A549 (cell line): ENCODE measurements around the gene AHI1. TPM values are rescaled to one million over a fixed set of nuclear protein-coding genes. Genes with fewer than 3 reads are reported as not detected.
A peak's percentile ranks its signal among the peaks of the same experiment; 100 is the strongest.

Experiments used
- ATAC-seq, 2 experiments: fragments of 200-7000 bp in 1 of 2; fragments of >200 bp in 1 of 2; cut with Nextera tagmentation in 1 of 2; cut with Tn5 transposase in 1 of 2; 3 replicates each; pipeline versions ENCODE4 v1.8.0 to v1.9.1; 2018 to 2020; ENCODE audit warnings: mild to moderate bottlenecking in 1 of 2, moderate library complexity in 1 of 2
- CTCF ChIA-PET: fragments of 300-600 bp; sonication (Branson Sonifier 250); formaldehyde crosslinking; extraction: SDS; loops from one replicate; lab custom pipeline; 2021; ENCODE audit warnings: antibody characterized with exemption, inconsistent platforms; lab: Yijun Ruan, JAX
- POLR2A ChIA-PET: fragments of 350-600 bp; formaldehyde crosslinking; extraction: SDS; loops from one replicate; lab custom pipeline; 2021; ENCODE audit warnings: antibody characterized with exemption, inconsistent platforms; lab: Yijun Ruan, JAX
- DNase-seq, 2 experiments: peaks; one replicate each; pipeline versions ENCODE4 v3.0.0 to v3.0.0-alpha.2; 2011 to 2016; ENCODE audit warnings: low read depth in 1 of 2, low spot score in 1 of 2
- FAIRE-seq: peaks from 2 replicates; lab custom pipeline; 2011; peaks lifted over from hg19 to GRCh38; lab: Jason Lieb, UNC
- H3K27ac ChIP-seq, 2 experiments: fragments of >200 bp; sonication (Bioruptor Twin); formaldehyde crosslinking; 3 replicates each; pipeline ENCODE4 v1.5.1; 2016 to 2017
- H3K4me1 ChIP-seq: fragments of >200 bp; sonication (Bioruptor Twin); formaldehyde crosslinking; 3 replicates; pipeline ENCODE4 v1.6.1; 2016
- H3K4me2 ChIP-seq: fragments of >200 bp; sonication (Bioruptor Twin); formaldehyde crosslinking; 3 replicates; pipeline ENCODE4 v1.6.1; 2016
- H3K4me3 ChIP-seq: fragments of >200 bp; sonication (Bioruptor Twin); formaldehyde crosslinking; 3 replicates; pipeline ENCODE4 v1.5.1; 2016
- H3K9me3 ChIP-seq: fragments of >200 bp; sonication (Bioruptor Twin); formaldehyde crosslinking; 3 replicates; pipeline ENCODE4 v1.6.1; 2016
- CBX8 ChIP-seq: fragments of 200-600 bp; sonication (generic); IDR thresholded peaks from 2 replicates; pipeline ENCODE4 v1.6.1; 2016
- CEBPB ChIP-seq, 2 experiments: fragments of >200 bp in 1 of 2; sonication (Bioruptor Twin) in 1 of 2; formaldehyde crosslinking in 1 of 2; IDR thresholded peaks; 2 replicates each; pipeline ENCODE4 v1.6.1; 2012 to 2016
- CHD2 ChIP-seq: fragments of 150-350 bp; IDR thresholded peaks from 2 replicates; pipeline ENCODE4 v1.6.1; 2014; ENCODE audit warnings: low read length; ENCODE audit not compliant: partially characterized antibody
- ESRRA ChIP-seq: fragments of 150-350 bp; IDR thresholded peaks from 2 replicates; pipeline ENCODE4 v1.6.1; 2014; ENCODE audit warnings: mild to moderate bottlenecking, low read length, borderline replicate concordance
- FOSL2 ChIP-seq, 2 experiments: fragments of 450-650 bp in 1 of 2; fragments of >200 bp in 1 of 2; sonication (Bioruptor Twin) in 1 of 2; formaldehyde crosslinking; IDR thresholded peaks; 2 replicates each; pipeline versions ENCODE4 v1.5.0 to v1.6.1; 2016 to 2020; ENCODE audit warnings: mild to moderate bottlenecking in 1 of 2, moderate library complexity in 1 of 2
- HDAC2 ChIP-seq: fragments of 200-600 bp; sonication (generic); IDR thresholded peaks from 2 replicates; pipeline ENCODE4 v1.6.1; 2016
- HOXB5 ChIP-seq: fragments of 250-450 bp; sonication (Bioruptor Pico); IDR thresholded peaks from 2 replicates; pipeline ENCODE4 v1.5.0; 2020; ENCODE audit warnings: mild to moderate bottlenecking, moderate library complexity
- JUN ChIP-seq, 2 experiments: fragments of >200 bp; sonication (Bioruptor Twin); formaldehyde crosslinking; IDR thresholded peaks; 2 replicates in 1 of 2; 3 replicates in 1 of 2; pipeline ENCODE4 v1.6.1; 2016 to 2017
- JUNB ChIP-seq: fragments of >200 bp; sonication (Bioruptor Twin); formaldehyde crosslinking; IDR thresholded peaks from 2 replicates; pipeline ENCODE4 v1.6.1; 2016
- MYC ChIP-seq: IDR thresholded peaks from 2 replicates; pipeline ENCODE4 v1.6.1; 2012; ENCODE audit warnings: mild to moderate bottlenecking, inconsistent platforms, low read length, improper control_type of control experiment, borderline replicate concordance
- NFE2L2 ChIP-seq: fragments of 150-350 bp; conservative IDR thresholded peaks from 2 replicates; pipeline ENCODE4 v1.6.1; 2014; ENCODE audit warnings: low read length
- NR3C1 ChIP-seq: fragments of >200 bp; sonication (Bioruptor Twin); formaldehyde crosslinking; IDR thresholded peaks from 3 replicates; pipeline ENCODE4 v1.6.1; 2017
- PHF8 ChIP-seq: fragments of 200-600 bp; sonication (generic); IDR thresholded peaks from 2 replicates; pipeline ENCODE4 v1.6.1; 2016; ENCODE audit warnings: low read depth, mild to moderate bottlenecking, antibody characterized with exemption, moderate library complexity, borderline replicate concordance
- POLR2AphosphoS2 ChIP-seq: conservative IDR thresholded peaks from 2 replicates; pipeline ENCODE4 v1.6.1; 2012; ENCODE audit warnings: low read length, improper control_type of control experiment, inconsistent platforms
- RAD21 ChIP-seq, 2 experiments: fragments of >200 bp in 1 of 2; sonication (Bioruptor Twin) in 1 of 2; formaldehyde crosslinking in 1 of 2; IDR thresholded peaks in 1 of 2; conservative IDR thresholded peaks in 1 of 2; 2 replicates in 1 of 2; 3 replicates in 1 of 2; pipeline ENCODE4 v1.6.1; 2012 to 2018; ENCODE audit warnings: inconsistent platforms in 1 of 2
- RFX5 ChIP-seq: fragments of 450-650 bp; IDR thresholded peaks from 2 replicates; pipeline ENCODE4 v1.7.1; 2014; ENCODE audit warnings: antibody characterized with exemption, mild to moderate bottlenecking, moderate library complexity
- SMC3 ChIP-seq: fragments of >200 bp; sonication (Bioruptor Twin); formaldehyde crosslinking; IDR thresholded peaks from 3 replicates; pipeline ENCODE4 v1.6.1; 2018; ENCODE audit warnings: inconsistent platforms
- WGBS: methylation state at CpG from one replicate; pipeline ENCODE4 v1.1.6; 2017; ENCODE audit errors: missing lambda C conversion rate; 5-methylcytosine and 5-hydroxymethylcytosine counted together
- polyA plus RNA-seq, 4 experiments: library from polyadenylated mRNA; depleted of rRNA in 3 of 4; stranded (reverse); fragments of >200 nt; fragmentation: RNase III in 1 of 4; extraction: RNeasy Plus Mini Kit Qiagen cat#74134 plus additional on column Dnase treatment in 1 of 4; gene quantifications; 2 replicates in 3 of 4; 3 replicates in 1 of 4; pipeline ENCODE4 v1.2.3, GENCODE V29; 2011 to 2017
- TF ChIP-seq, protein P1 (sequence below): fragments of 150-350 bp; IDR thresholded peaks from 2 replicates; pipeline ENCODE4 v1.6.1; 2014; ENCODE audit warnings: low read depth, mild to moderate bottlenecking, low read length
- TF ChIP-seq, protein P2 (sequence below): IDR thresholded peaks from 2 replicates; pipeline ENCODE4 v1.6.1; 2012; ENCODE audit warnings: low read depth, borderline replicate concordance
- TF ChIP-seq, protein P3 (sequence below): fragments of >200 bp; sonication (Bioruptor Twin); formaldehyde crosslinking; IDR thresholded peaks from 3 replicates; pipeline ENCODE4 v1.6.1; 2016
- TF ChIP-seq, protein P4 (sequence below): IDR thresholded peaks from 2 replicates; pipeline ENCODE4 v1.6.1; 2012
- TF ChIP-seq, protein P5 (sequence below): IDR thresholded peaks from 2 replicates; pipeline ENCODE4 v1.6.1; 2012

Gene AHI1
- polyA plus RNA-seq, 2 of the 4 experiments (the other 2 are of a cell fraction) = 24.7 to 50.8 TPM

DNA sequence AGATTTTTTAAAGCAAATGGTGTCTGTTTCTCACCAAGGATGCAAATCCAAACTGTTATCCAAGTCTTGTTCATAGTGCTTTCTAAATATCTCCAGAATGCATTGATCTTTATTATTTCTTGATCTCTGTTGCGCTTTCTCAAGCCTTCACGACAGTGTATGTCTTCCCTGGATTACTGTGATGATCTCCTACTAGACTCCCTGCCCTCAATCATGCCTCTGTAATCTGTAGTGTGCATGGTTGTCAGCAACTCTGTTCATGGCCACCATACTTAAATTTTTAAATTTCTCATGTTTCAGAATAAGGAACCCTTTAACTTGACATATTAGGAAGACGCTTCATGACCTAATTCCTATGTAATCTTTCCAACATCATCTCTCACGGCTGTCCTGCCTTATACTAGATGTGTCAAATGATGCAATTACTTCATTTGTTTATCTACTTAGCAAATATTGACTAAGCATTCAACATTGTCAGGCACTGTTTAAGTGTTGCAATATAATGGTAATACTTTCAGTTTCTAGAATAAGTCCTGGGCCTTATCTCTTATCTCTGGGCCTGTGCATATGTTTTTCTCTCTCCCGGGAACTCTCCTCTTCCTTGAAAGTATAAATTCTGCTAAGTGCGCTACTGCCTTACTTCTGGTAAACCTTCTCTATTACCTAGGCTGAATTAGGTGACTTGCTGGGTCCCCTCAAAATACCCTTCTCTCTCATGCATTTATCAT lies 25.6 kb upstream of the AHI1 start (continued):
- TF ChIP-seq POLR2AphosphoS2 (no peak), CEBPB (IDR thresholded peaks at IDR 0.05) (peak; percentile 81 to 87), JUN (IDR thresholded peaks at IDR 0.05) (no peak; a peak in 1 of 5 replicates), HOXB5 (CRISPR knock-in tag) (no peak), MYC (no peak), RAD21 (conservative IDR thresholded peaks at IDR 0.05 in 1 of 2, IDR thresholded peaks at IDR 0.05 in 1 of 2) (no peak), SMC3 (no peak), JUNB (peak; percentile 51; the same call in 1 of the 2 replicates), CBX8 (no peak), FOSL2 (IDR thresholded peaks at IDR 0.05) (no peak), FOSL2 (CRISPR knock-in tag; IDR thresholded peaks at IDR 0.05) (peak; percentile 60)
- TF ChIP-seq, protein P1, sequence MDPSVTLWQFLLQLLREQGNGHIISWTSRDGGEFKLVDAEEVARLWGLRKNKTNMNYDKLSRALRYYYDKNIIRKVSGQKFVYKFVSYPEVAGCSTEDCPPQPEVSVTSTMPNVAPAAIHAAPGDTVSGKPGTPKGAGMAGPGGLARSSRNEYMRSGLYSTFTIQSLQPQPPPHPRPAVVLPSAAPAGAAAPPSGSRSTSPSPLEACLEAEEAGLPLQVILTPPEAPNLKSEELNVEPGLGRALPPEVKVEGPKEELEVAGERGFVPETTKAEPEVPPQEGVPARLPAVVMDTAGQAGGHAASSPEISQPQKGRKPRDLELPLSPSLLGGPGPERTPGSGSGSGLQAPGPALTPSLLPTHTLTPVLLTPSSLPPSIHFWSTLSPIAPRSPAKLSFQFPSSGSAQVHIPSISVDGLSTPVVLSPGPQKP = no peak
- TF ChIP-seq, protein P2, sequence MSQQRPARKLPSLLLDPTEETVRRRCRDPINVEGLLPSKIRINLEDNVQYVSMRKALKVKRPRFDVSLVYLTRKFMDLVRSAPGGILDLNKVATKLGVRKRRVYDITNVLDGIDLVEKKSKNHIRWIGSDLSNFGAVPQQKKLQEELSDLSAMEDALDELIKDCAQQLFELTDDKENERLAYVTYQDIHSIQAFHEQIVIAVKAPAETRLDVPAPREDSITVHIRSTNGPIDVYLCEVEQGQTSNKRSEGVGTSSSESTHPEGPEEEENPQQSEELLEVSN = no peak
- TF ChIP-seq, protein P3, sequence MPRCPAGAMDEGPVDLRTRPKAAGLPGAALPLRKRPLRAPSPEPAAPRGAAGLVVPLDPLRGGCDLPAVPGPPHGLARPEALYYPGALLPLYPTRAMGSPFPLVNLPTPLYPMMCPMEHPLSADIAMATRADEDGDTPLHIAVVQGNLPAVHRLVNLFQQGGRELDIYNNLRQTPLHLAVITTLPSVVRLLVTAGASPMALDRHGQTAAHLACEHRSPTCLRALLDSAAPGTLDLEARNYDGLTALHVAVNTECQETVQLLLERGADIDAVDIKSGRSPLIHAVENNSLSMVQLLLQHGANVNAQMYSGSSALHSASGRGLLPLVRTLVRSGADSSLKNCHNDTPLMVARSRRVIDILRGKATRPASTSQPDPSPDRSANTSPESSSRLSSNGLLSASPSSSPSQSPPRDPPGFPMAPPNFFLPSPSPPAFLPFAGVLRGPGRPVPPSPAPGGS = no peak
- TF ChIP-seq, all 56 proteins: peak for 6

DNA sequence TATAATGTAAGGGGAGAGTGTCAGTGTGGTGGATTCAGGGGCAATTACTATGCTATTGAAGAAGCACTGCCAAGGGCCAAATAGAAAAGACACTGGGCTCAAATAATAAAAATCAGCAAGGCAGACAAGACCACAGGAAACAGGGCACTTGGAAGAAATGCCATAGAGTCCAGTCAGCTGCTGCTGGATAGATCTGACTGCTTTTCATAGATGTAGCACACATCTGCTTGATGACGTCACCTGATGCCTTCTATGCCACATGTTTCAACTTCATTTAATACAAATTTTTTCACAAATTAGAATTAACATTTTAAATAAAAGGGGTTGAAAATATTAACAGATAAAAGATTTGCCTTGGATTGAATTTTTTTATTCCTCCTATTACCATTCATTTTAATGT lies 23.9 kb upstream of the AHI1 start:
- Histone ChIP-seq H3K27ac (peak overlapping the region in 1 of 2 experiments; percentile 25; a peak in 1 of 6 replicates), H3K4me3 (no peak overlapping the region), H3K9me3 (no peaks in the 10 kb centered on the region; the same call in 2 of the 3 replicates), H3K4me1 (peaks cover 23% of the 10 kb centered on the region), H3K4me2 (peak overlapping the region; percentile 12; the same call in 1 of the 3 replicates)
- WGBS = 84% methylated on average over 1 of the region's 1 CpG
- FAIRE-seq (no peak), DNase-seq (no peak), ATAC-seq (no peak)
- no peak for TF ChIP-seq RFX5
- no peak for TF ChIP-seq CHD2
- no peak for TF ChIP-seq CBX8
- TF ChIP-seq NFE2L2 = no peak
- TF ChIP-seq PHF8 = no peak
- no peak for TF ChIP-seq FOSL2 (IDR thresholded peaks at IDR 0.05)
- TF ChIP-seq FOSL2 (CRISPR knock-in tag; IDR thresholded peaks at IDR 0.05) = no peak
- TF ChIP-seq RAD21 (conservative IDR thresholded peaks at IDR 0.05 in 1 of 2, IDR thresholded peaks at IDR 0.05 in 1 of 2) = no peak
- no peak for TF ChIP-seq JUN (IDR thresholded peaks at IDR 0.05)
- no peak for TF ChIP-seq HDAC2
- TF ChIP-seq, protein P4, sequence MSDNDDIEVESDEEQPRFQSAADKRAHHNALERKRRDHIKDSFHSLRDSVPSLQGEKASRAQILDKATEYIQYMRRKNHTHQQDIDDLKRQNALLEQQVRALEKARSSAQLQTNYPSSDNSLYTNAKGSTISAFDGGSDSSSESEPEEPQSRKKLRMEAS = no peak
- TF ChIP-seq ESRRA = no peak
- TF ChIP-seq, protein P5, sequence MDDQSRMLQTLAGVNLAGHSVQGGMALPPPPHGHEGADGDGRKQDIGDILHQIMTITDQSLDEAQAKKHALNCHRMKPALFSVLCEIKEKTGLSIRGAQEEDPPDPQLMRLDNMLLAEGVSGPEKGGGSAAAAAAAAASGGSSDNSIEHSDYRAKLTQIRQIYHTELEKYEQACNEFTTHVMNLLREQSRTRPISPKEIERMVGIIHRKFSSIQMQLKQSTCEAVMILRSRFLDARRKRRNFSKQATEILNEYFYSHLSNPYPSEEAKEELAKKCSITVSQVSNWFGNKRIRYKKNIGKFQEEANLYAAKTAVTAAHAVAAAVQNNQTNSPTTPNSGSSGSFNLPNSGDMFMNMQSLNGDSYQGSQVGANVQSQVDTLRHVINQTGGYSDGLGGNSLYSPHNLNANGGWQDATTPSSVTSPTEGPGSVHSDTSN = no peak
- no peak for TF ChIP-seq NR3C1
- ChIA-PET POLR2A (no interaction called here), CTCF (interaction anchor here (2.2 kb wide), 1 partner anchor 15 kb away, joined by 7 read pairs; no protein-coding TSS in a partner anchor)
